Fibroblast of mammary gland (primary cell): ENCODE results near the gene ACVR1B.
A peak's percentile ranks its signal among the peaks of the same experiment; 100 is the strongest.

Experiments
- DNase-seq: peaks from one replicate; pipeline ENCODE4 v3.0.0-alpha.2; 2010; ENCODE audit warnings: low read depth
- H3K4me3 ChIP-seq: 2 replicates; pipeline ENCODE4 v1.5.1; 2011; ENCODE audit warnings: low read depth, mild to moderate bottlenecking, low read length, moderate library complexity; ENCODE audit not compliant: control insufficient read depth
- CTCF ChIP-seq: conservative IDR thresholded peaks from 2 replicates; pipeline ENCODE4 v1.5.1; 2011; ENCODE audit warnings: low read depth, low read length, inconsistent platforms; ENCODE audit not compliant: control insufficient read depth, insufficient read depth

Gene ACVR1B

GRCh38 chr12:52020539-52021336 lies 69.2 kb downstream of the ACVR1B start:
- DNase-seq = peak; percentile 39
- H3K4me3 ChIP-seq = no peak overlapping the region
- TF ChIP-seq CTCF = peak; percentile 65

- TF ChIP-seq CTCF = no peak
- no peak overlapping the region for H3K4me3 ChIP-seq
- DNase-seq = no peak
These were observed 71.3 kb downstream of the ACVR1B start for GRCh38 chr12:52022841-52023181.

GRCh38 chr12:52023182-52023975 lies 71.9 kb downstream of the ACVR1B start:
- DNase-seq = peak; percentile 48
- peak overlapping the region; percentile 39 for H3K4me3 ChIP-seq
- TF ChIP-seq CTCF = no peak

GRCh38 chr12:52023976-52024688 lies 72.6 kb downstream of the ACVR1B start:
- no peak for TF ChIP-seq CTCF
- peak overlapping the region; percentile 39 for H3K4me3 ChIP-seq
- DNase-seq = no peak

- no peak for TF ChIP-seq CTCF
- no peak overlapping the region for H3K4me3 ChIP-seq
- no peak for DNase-seq
These were observed 73.3 kb downstream of the ACVR1B start for GRCh38 chr12:52024845-52025230.

GRCh38 chr12:52026263-52026662 lies 74.8 kb downstream of the ACVR1B start:
- H3K4me3 ChIP-seq = no peak overlapping the region
- no peak for TF ChIP-seq CTCF
- no peak for DNase-seq
